ES-I3 (cell line): ENCODE data around the gene AMOTL1.

Source experiments
- H3K36me3 ChIP-seq: 2 replicates; pipeline ENCODE4 v1.6.1; 2013; ENCODE audit warnings: mild to moderate bottlenecking, low read length, control low read depth, moderate library complexity; ENCODE audit not compliant: insufficient read depth
- H3K4me1 ChIP-seq: 2 replicates; pipeline ENCODE4 v1.6.1; 2013; ENCODE audit warnings: mild to moderate bottlenecking, control low read depth, low read length; ENCODE audit not compliant: insufficient read depth
- H3K9ac ChIP-seq: 2 replicates; pipeline ENCODE4 v1.6.1; 2013; ENCODE audit warnings: low read depth, mild to moderate bottlenecking, low read length, moderate library complexity
- H3K9me3 ChIP-seq: 2 replicates; pipeline ENCODE4 v1.6.1; 2013; ENCODE audit warnings: mild to moderate bottlenecking, low read length, moderate library complexity; ENCODE audit not compliant: control insufficient read depth, insufficient read depth

The AMOTL1 gene

DNA sequence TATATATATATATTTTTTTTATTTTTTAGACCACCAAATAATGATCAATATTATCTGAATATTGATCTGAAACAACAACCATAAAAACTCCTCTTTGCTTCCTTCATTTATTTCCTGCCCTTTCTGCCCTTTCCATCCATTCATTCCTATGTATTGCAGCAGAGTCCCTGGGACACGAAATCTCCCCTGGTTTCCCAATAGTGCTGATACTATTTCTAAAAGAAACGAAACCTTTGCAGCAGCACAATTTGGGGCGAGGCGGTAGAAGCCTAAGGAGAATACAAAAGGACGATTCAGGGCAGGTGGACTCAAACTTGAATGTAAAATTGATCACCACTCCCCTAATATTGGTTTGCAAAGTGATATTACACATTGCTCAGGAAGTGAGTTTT, 16.9 kb upstream of the AMOTL1 start:
- H3K4me1 ChIP-seq = peaks cover 14% of the 10 kb centered on the region

DNA sequence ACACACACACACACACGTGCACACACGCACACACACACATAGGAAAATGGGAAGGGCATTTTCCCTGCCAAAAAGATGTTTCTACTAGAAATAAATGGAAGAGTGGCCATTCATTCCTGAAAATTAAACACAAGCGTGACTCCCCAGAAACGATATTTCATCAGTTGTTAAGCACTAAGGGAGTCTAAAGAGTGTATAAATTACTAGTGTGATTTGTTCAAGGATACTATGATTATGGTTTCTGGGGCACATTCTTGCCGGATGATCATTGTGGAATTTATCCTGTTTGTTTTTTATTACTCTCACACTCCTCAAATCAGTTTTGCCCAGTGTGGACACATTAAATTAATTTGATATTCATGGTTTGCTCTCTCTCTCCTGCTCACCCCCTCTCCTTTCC, 16.4 kb upstream of the AMOTL1 start:
- no peak overlapping the region for H3K9ac ChIP-seq
- peaks cover 4% of the 10 kb centered on the region for H3K36me3 ChIP-seq
- H3K4me1 ChIP-seq = peaks cover 12% of the 10 kb centered on the region
- H3K9me3 ChIP-seq = no peaks in the 10 kb centered on the region

More for the DNA sequence above, 16.9 kb upstream of the AMOTL1 start:
- Histone ChIP-seq H3K9me3 (no peaks in the 10 kb centered on the region), H3K9ac (no peak overlapping the region), H3K36me3 (peaks cover 4% of the 10 kb centered on the region)

DNA sequence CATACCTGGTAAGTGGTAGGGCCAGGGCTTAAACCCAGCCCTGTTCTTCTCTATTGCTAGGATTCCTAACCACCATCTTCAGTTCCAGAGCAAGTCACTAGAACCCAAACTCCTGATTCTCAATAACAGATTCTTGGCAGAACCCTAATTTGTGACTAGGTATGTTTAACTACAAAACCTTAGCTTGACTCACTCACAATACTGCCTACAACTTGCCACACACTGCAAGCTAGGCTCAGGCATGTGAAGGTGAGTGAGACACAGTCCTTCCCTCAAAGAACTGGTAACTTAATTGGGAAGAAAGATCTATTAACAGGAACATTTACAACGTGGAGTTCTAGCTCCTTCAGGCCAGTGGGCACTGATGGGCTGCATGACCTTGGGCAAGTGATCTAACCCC, 14.5 kb upstream of the AMOTL1 start:
- H3K9me3 ChIP-seq = no peaks in the 10 kb centered on the region
- peaks cover 8% of the 10 kb centered on the region for H3K4me1 ChIP-seq
- H3K9ac ChIP-seq = no peak overlapping the region
- no peaks in the 10 kb centered on the region; the same call in 1 of the 2 replicates for H3K36me3 ChIP-seq

DNA sequence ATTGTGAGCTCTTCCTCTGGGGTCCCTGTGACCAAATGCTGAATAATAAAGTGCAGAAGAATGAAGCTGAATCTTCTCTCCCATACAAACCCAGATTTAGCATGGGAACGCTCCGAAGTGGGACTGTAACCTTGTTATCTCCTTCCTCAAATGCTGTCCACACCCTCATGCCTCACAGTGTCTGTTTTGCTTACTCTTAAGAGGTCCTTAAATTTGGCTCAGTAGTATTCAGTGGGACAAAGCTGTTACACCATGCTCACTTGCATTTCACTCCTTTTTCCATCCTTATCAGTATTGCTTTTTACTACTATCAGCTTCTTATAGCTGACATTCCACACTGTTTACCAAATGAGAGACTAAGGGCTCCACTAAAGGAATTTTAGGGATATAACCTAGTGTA, 13.8 kb upstream of the AMOTL1 start:
- Histone ChIP-seq H3K4me1 (peaks cover 8% of the 10 kb centered on the region), H3K9me3 (no peaks in the 10 kb centered on the region), H3K9ac (no peak overlapping the region), H3K36me3 (no peaks in the 10 kb centered on the region; the same call in 1 of the 2 replicates)

DNA sequence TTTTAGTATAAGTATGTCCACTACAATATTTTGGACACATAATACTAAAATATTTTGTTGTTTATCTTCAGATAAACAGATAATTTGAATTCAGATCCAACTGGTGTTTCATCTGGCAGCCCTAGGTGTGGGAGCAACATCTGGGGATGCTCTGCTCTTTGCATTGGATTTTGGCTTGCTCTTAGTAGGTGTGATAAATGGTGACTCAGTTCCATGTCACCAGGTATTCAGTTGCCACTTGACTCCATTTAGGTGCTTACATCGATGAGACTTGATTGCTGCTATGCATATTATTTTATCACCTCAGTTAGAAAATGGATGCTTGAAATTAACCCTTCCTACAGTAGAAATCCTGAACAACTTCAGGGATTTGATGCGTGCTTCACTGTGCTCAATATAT, 13.3 kb upstream of the AMOTL1 start:
- Histone ChIP-seq H3K36me3 (no peaks in the 10 kb centered on the region; the same call in 1 of the 2 replicates), H3K9me3 (no peaks in the 10 kb centered on the region), H3K9ac (no peak overlapping the region), H3K4me1 (peaks cover 8% of the 10 kb centered on the region)

DNA sequence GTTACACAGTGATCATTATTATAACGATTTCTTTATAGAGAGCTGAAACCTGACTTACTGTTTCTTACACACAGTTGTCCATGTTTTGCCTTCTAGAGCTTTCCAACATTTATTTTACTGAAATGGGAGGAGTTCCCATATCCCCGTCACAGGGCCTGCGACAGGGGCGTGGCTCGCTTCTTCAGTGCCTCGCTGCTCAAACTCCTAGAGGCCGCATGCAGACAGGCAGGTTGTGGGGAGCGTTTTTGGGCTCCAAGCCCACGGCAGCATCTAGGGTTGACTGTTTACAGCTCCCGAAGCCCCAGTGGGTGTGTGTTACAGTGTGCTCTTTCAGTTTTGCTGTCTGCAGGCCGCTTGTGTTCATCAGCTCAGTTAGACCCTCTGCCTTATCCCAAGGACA, 12.7 kb upstream of the AMOTL1 start:
- H3K4me1 ChIP-seq = peaks cover 8% of the 10 kb centered on the region
- H3K9me3 ChIP-seq = no peaks in the 10 kb centered on the region
- no peaks in the 10 kb centered on the region; the same call in 1 of the 2 replicates for H3K36me3 ChIP-seq
- no peak overlapping the region for H3K9ac ChIP-seq

DNA sequence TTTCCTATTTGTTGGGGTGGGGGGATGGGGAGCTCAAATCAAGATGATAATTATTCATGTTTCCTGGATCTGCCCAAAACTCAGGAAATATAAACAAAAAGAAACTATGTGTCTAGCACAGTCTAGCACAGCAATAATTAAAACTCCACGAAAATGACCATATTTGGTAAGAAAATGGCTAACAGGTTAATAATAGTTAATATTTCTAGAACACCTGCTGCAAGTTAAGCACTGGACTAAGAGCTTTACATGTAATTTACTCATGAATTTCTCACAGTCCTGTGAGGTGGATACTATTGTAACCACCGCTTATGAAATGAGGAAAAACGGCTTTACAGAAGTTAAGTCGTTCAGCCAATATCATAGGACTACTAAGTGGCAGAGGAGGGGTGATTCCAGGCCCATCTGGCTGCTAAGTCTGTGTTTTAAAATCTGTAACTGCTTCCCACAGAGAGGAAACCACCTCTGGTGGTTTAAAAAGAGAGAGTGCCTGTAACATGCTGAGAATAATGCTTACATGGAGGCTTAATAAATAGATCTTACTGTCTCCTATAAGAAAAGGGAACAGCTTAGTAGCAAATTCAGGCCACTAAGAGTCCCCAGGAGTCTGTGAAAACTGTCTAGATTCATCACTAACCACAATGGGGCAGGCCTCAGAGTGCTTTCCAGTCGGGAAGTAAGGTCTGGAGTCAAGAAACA, 11.0 kb upstream of the AMOTL1 start:
- H3K9ac ChIP-seq = no peak overlapping the region
- no peaks in the 10 kb centered on the region; the same call in 1 of the 2 replicates for H3K36me3 ChIP-seq
- H3K9me3 ChIP-seq = no peaks in the 10 kb centered on the region
- peaks cover 4% of the 10 kb centered on the region for H3K4me1 ChIP-seq

DNA sequence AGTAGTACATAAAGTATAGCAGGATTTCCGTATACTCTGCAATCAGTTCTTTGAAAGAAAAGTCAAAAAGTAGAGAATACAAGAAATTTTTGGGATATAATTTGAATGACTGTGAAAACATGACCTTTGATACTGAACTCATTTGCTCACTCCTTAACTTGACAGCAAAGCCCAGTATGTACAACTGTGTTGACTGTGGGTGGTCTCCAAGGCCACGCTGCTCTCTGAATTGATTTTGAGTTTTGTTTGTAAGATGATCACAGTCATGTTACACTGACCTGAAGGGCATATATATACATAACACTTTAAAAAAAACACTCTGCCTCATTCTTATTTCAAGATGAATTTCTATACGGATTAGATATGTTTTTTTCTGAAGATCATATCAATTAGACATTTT, 9.5 kb upstream of the AMOTL1 start:
- Histone ChIP-seq H3K9me3 (no peaks in the 10 kb centered on the region), H3K4me1 (no peaks in the 10 kb centered on the region; the same call in 1 of the 2 replicates), H3K9ac (no peak overlapping the region), H3K36me3 (no peaks in the 10 kb centered on the region; the same call in 1 of the 2 replicates)

DNA sequence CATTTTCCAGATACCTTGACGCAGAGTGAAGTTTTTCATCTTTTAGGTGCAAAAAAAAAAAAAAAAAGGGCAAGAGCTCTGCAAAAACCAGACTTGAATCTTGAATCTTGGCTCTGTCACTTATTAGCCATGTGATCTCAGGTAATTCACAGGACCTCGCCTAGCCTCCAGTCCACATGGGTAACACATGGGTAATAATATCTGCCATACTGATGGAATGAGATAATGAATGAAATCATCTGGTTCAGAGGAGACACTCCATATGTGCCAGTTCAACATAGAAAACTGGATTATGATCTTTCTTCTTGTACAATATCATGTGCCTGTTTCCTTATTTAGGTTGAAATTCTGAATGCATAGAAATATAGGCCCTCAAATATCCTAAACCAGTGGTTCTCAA, 8.6 kb upstream of the AMOTL1 start:
- H3K9ac ChIP-seq = no peak overlapping the region
- no peaks in the 10 kb centered on the region for H3K36me3 ChIP-seq
- H3K4me1 ChIP-seq = peaks cover 7% of the 10 kb centered on the region
- no peaks in the 10 kb centered on the region for H3K9me3 ChIP-seq

DNA sequence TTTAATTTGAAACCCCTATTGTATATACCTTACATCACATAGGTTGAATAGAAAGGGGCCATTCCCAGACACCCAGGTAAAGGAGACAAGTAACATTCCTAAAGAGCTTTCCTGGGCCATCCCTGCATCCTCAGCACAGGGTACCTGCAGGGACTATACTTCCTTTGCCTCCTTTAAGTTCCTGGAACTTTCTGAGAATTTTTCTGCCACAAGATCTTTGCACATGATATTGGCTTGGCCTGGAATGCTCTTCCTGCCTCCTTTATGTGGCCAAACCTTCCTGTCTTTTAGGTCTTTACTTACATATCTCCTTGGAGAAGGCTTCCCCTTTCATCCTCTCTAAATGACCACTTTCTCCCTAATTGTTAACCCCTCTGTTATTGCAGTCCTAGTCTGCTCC, 7.9 kb upstream of the AMOTL1 start:
- Histone ChIP-seq H3K36me3 (no peaks in the 10 kb centered on the region), H3K9me3 (no peaks in the 10 kb centered on the region), H3K4me1 (peaks cover 14% of the 10 kb centered on the region), H3K9ac (no peak overlapping the region)

DNA sequence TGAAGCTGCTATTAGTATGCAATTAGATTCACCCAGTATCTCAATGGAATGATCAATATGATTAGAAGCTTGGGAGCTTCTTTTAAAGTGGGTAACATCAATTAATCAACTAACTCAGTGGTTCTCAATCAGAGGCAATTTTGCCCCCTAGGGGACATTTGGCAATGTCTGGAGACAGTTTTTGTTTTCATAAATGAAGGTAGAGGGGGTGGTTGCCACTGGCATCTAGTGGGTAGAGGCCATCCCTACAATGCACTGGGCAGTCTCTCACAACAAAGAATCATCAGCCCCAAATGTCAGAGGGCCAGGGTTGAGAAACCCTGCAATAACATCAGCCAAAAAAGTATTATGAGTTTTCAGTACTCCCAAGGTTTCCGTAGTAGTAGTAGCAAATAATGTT, 5.9 kb upstream of the AMOTL1 start:
- H3K9ac ChIP-seq = no peak overlapping the region
- H3K9me3 ChIP-seq = no peaks in the 10 kb centered on the region
- H3K36me3 ChIP-seq = no peaks in the 10 kb centered on the region
- peaks cover 22% of the 10 kb centered on the region for H3K4me1 ChIP-seq

DNA sequence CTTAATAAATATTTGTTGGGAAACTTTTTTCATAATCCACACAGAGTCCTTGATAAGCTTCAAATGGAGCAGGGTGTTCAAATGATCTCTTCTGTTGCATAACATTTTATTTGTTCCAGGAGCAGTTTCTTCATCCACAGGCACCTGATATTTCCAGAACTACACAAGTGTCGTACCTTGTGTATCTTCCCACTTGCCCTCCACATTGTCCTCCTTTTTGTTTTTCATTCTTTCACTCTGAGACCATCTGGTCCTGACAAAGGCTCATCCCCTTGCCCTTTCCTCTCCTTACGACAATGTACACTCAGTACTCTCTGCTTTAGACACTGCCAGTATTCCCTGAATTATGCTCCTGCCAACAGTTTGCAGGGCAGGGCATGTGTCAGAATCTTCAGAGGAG, 5.2 kb upstream of the AMOTL1 start:
- Histone ChIP-seq H3K36me3 (no peaks in the 10 kb centered on the region), H3K4me1 (peaks cover 26% of the 10 kb centered on the region), H3K9ac (no peak overlapping the region), H3K9me3 (no peaks in the 10 kb centered on the region)

DNA sequence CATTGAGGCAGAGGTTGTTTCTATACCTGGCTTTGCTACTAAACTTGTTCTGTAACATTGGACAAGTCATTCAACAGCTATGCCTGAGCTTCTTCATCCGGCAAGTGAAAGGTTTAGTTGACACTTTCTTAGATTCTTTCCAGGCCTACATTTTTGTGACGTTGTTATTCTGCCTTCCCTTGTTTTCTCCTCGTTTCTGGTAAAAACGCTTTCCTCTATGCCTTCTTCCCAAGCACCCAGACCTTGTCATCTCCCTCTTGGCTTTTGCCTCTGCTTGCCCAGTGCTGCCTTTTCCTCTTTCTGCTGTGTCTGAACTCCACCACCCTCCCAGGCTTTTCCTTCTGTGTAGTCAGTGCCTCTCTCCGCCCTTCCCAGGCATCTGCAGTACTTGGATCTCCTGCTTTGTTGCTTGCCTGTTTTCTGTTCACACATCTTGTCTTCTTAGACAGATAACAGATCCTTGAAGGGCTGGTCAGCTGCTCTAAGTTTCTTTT, 1.4 kb upstream of the AMOTL1 start:
- no peaks in the 10 kb centered on the region for H3K9me3 ChIP-seq
- peaks cover 33% of the 10 kb centered on the region for H3K4me1 ChIP-seq
- no peaks in the 10 kb centered on the region for H3K36me3 ChIP-seq
- no peak overlapping the region for H3K9ac ChIP-seq

DNA sequence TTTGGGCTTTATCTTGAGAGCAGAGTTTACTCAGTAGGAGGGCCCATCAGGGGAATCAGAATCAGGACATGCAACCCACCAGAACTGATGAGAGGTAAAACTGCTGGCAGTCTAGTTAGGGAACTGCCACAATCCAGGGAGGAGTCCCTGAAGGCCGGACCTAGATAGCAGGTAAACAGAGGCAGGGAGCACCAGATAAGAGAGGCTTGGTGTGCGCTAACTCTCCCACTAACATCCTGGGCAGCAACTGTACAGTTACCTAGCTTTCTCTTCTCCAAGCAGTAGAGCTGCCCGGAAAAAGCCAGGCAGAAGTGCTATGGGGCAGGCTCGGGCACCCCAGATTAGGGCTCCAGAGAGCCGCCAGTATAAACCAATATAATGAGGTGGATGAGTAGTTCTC, 865 bp upstream of the AMOTL1 start:
- H3K4me1 ChIP-seq = peaks cover 33% of the 10 kb centered on the region
- H3K36me3 ChIP-seq = no peaks in the 10 kb centered on the region
- peak overlapping the region; percentile 94; the same call in 1 of the 2 replicates for H3K9ac ChIP-seq
- no peaks in the 10 kb centered on the region for H3K9me3 ChIP-seq
